HG03439 (cell line): ENCODE measurements around the gene CHST6.
"Not testable (repeated sequence)": the region's sequence is repeated elsewhere in the genome, so short reads cannot be mapped to it uniquely, and the experiment has no call there.

Experiments
- ATAC-seq: cut with Tn5 transposase; IDR thresholded peaks from one replicate; pipeline ENCODE4 v1.9.1; 2021; ENCODE audit warnings: mild to moderate bottlenecking, moderate library complexity; ENCODE audit not compliant: unreplicated experiment

The CHST6 gene

GRCh38 chr16:75477680-75478473 lies 17.4 kb downstream of the CHST6 start:
- no peak for ATAC-seq

DNA sequence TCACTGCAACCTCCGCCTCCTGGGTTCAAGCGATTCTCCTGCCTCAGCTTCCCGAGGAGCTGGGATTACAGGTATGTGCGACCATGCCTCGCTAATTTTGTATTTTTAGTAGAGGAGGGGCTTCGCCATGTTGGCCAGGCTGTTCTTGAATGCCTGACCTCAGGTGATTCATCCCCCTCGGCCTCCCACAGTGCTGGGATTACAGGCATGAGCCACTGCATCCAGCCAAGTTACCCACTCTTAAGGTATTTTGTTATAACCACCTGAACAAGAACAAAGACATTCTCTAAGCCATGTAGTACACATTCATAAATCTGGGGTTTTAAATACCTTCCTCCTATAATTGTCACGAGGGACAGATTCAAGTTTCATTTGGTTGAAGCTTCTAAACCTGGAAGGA lies 18.4 kb downstream of the CHST6 start:
- ATAC-seq: no peak

GRCh38 chr16:75475420-75475847 lies 19.8 kb downstream of the CHST6 start:
- no peak for ATAC-seq

DNA sequence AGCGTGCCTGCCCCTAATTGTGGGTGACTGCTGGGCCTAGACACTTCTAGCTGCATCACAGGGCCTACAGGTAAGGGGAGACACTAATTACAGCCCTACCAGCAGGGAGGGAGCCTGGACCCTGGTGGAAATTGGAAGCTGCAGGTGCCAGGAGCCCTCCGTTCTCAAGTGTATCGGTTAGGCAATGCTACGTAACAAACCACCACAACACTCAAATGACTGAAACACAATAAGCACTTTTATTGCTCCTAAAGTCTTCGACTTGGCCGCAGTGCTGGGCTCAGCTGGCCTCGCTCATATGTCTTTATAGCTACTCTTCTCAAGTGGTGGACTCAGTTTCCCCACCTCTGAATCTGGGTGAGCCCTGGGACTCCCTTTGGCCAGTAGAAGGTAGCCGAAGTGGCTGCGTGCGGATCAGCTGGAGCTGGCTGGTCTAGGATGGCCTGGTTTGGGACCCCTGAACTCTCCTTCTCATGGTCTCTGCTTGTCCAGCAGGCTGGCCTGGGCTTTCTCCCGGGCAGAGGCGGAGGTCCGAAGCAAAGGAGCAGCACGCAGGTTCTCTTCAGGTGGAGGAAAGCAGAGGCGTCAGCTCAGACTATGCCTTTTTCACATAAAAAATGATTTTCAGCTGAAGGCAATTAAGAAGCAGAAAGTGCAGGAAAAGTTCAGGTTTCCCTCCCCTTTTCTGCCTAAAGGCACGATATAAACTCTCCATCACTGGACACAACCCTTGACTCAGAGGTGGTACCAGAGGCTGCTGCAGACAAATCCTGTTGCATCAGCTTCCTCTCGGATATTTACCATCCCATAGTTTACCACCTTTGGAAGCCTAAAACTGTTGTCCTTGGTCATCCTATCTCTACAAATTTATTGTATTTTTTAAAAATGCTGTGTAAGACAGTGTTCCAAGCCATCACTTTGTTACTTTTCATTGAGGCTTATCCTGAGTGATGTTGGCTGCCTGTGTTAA lies 22.0 kb downstream of the CHST6 start:
- no peak for ATAC-seq

- no peak for ATAC-seq
Observed at GRCh38 chr16:75471723-75472633, 23.3 kb downstream of the CHST6 start.

- ATAC-seq: no peak
Observed at GRCh38 chr16:75466760-75467159, 28.5 kb downstream of the CHST6 start.

DNA sequence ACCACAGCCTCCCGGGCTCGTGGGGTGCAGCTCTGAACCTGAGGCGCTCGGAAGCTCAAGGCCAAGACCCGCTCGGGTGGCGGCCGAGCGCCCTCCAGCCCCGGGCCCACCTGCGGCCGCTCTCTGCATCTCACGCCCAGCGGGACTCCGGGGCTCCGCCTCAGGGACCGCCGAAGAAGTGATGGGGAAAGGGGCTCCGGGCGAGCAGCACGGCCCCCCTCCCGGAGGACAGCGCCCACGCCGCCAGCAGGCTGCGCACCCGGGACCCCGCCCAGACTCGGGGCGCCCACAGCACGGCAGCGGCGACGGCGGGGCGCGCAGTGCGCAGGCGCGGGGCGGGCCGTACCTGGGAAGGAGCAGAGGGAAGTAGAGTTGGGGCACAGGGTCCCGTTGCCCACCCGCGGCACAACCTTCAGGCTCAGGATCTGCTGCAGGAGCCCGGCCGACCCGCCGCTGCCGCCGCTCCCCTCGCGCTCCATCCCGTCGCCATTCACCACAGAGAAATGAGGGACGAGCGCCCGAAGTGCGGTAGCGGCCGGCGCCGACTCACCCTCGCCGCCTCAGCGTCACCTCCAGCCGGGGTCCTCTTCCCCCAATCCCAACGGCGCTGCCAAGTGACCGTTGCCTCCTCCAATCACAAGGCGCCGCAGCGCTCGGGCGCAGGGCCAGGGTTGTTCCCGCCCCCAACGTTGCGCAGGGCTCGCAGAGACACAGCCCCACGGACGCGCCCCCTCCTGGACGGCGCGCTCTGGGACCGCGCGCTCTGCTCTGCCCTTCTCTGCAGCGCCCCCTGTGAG lies 30.9 kb downstream of the CHST6 start, which contains the start of gene TMEM170A:
Gene TMEM170A, minus strand, starts transcription at position 568 of the 797 bp plus-strand sequence. Its CDS starts 89 bp downstream, at position 479.
- peak; percentile 83 for ATAC-seq

GRCh38 chr16:75463389-75464121 lies 31.7 kb downstream of the CHST6 start:
- not testable (repeated sequence) for ATAC-seq

DNA sequence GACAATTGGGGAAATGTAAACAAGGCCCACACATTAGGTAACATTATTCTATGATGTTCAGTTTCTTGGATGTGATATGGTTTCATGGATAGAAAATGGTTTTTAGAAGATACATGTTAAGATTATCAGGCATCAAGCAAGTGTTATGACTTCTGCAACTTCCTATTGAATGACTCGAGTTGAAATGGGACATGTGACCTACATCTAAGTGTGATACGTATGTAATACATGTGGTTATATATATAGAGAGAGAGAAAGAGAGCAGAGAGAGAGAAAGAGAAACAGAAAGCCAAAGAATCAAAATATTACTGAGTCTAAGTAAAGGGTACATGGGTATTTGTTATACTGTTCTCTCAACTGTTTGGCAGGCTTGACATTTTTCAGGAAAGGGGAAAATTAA lies 32.4 kb downstream of the CHST6 start:
- peak; percentile 41 for ATAC-seq

DNA sequence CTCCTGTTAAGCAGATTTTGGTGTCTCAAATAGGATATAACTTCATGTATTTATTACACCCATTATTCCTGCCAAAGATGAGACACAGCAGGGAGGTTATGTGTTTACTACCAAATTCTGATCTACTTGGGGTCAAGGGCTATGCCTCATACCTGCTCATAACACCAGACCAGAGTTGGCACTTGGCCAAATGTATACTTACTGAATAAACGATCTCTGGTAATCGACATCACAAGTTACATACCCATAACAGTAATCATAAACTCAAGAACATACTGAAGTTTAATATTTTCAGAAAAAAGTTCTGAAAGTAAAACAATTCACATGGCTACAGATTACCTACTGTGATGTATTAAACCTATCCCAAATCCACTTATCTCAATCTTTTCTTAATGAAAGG lies 33.7 kb downstream of the CHST6 start:
- ATAC-seq: no peak

GRCh38 chr16:75460446-75460845 lies 34.8 kb downstream of the CHST6 start:
- no peak for ATAC-seq

- ATAC-seq: no peak
Observed at GRCh38 chr16:75459691-75460090, 35.5 kb downstream of the CHST6 start.

DNA sequence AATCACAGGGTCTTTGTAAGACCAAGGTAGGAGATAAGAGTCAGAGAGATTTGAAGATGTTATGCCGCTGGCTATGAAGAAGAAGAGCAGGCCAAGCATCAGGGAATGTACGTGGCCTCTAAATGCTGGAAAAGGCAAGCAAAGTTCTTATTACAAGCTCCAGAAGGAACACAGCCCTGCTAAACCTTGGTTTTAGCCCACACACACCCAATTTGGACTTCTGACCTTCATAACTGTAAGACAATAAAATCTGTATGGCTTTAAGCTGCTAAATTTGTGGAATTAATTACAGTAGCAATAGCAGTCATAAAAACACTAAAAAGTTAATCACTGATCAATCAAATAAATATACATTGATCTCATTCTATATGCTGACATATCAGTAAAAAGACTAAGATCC lies 36.8 kb downstream of the CHST6 start:
- ATAC-seq: no peak

- no peak for ATAC-seq
Observed at GRCh38 chr16:75458029-75458428, 37.2 kb downstream of the CHST6 start.

DNA sequence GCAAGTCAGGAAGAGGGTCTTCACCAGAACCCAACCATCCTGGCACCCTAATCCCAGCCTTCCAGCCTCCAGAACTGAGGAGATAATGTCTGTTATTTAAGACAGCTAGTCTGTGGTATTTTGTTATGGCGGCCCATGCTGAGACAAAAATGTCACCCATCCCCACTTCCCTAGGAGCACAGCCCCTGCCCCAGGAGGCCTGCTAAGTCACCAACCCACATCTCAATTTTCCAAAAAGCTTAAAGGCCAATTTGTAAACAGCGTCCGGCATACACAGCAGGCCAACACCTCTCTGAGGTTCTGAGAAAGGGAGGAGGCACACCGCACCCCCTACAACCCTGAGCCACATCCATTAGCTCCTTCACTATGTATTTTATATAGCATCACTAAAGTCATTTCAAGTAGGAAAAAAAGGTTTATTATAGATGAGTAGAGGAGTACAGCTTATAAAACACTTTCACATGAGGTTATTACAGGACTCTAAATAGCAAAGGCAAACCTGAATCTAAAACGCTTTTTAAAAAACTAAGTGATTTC lies 37.7 kb downstream of the CHST6 start:
- no peak for ATAC-seq

DNA sequence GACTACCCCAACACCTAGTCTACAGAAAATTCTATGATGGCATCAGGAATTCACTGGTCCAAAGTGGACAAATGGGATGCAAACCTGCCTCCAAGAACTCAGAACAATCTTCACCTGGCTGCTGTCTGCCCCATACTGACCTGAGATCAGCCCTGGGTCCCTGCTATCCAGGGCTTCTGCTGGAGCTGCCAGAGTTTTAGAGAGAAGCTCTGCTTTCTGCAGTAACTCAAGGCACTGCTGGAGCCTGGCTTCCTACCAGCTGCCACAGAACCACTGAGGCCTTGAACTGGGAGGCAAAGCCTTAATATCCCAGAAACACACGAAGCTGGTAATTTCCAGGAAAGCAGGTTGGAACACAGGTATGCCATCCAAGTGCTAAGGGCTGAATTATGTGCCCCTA lies 38.3 kb downstream of the CHST6 start:
- ATAC-seq: no peak

DNA sequence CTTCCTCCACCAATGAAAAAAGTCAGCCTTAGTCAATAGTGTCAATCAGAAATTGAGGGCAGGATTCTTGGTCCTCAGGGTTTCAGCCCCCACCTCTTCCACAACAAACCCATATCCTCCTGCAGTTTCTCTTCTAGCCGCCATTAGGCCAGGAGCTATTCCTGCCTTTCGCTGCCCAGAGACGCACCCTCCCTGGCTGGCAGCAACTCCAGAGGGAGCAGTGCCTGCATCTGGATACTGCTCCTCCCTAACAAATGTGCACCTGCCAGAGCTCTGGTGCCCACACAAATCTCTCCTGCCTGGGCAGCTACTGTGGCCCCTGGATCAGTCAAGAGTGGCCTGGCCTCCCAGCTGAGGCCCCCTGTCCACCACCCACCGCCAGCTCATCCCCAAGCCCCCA lies 38.8 kb downstream of the CHST6 start:
- not testable (repeated sequence) for ATAC-seq

GRCh38 chr16:75455677-75456076 lies 39.6 kb downstream of the CHST6 start:
- ATAC-seq: no peak
